Airway epithelial cell (primary cell): ENCODE data around the gene TULP1. TPM values are rescaled to one million over a fixed set of nuclear protein-coding genes. Genes with fewer than 3 reads are reported as not detected.

Experiments
- total RNA-seq: library from RNA; depleted of rRNA; stranded (reverse); fragments of >200 nt; gene quantifications from 2 replicates; pipeline ENCODE4 v1.2.3, GENCODE V29; 2015

The TULP1 gene
- 0.09 TPM in 1 of 2 replicates, not detected in the other for total RNA-seq

GRCh38 chr6:35512740-35513139 lies at the start of gene TULP1:
Gene TULP1, minus strand, starts transcription at chr6:35512896. Its CDS starts 38 bp downstream, at chr6:35512858.

GRCh38 chr6:35496841-35497570 lies 15.7 kb downstream of the TULP1 start, which contains the start of gene TEAD3:
Gene TEAD3, minus strand, starts transcription at chr6:35497079.

GRCh38 chr6:35468181-35468979 lies 44.3 kb downstream of the TULP1 start, which contains the start of gene RPL10A:
Gene RPL10A, plus strand, starts transcription at chr6:35468401. Its CDS starts 34 bp downstream, at chr6:35468435.

GRCh38 chr6:35452183-35453090 lies 60.3 kb downstream of the TULP1 start, which contains the start of gene FANCE:
Gene FANCE, plus strand, starts transcription at chr6:35452338. Its CDS starts 208 bp downstream, at chr6:35452546.

Other genes with a start within 250 kb of the TULP1 start
- 37.3 and 40.5 TPM in 2 replicates for gene DEF6, start 215.1 kb downstream of the TULP1 start, total RNA-seq
- gene PPARD, start 170.3 kb downstream of the TULP1 start, total RNA-seq: 27.0 and 36.7 TPM in 2 replicates
- 20.3 and 20.8 TPM in 2 replicates for gene FANCE, start 60.6 kb downstream of the TULP1 start, total RNA-seq
- 1,675 and 1,937 TPM in 2 replicates for gene RPL10A, start 44.5 kb downstream of the TULP1 start, total RNA-seq
- gene TEAD3, start 15.8 kb downstream of the TULP1 start, total RNA-seq: 13.4 and 22.1 TPM in 2 replicates
- gene FKBP5, start 176.0 kb upstream of the TULP1 start, total RNA-seq: 64.7 and 84.9 TPM in 2 replicates
- gene ARMC12, start 224.1 kb upstream of the TULP1 start, total RNA-seq: not detected in 2 replicates